IMR-90 (cell line): ENCODE measurements around the gene SPHK2. TPM values are rescaled to one million over a fixed set of nuclear protein-coding genes. Genes with fewer than 3 reads are reported as not detected.

Experiments
- ATAC-seq: fragments of 200-7000 bp; cut with Tn5 transposase; 2 replicates; pipeline ENCODE4 v1.9.1; 2020; ENCODE audit warnings: low read depth, mild to moderate bottlenecking, moderate library complexity
- BruUV-seq: library from RNA; stranded (reverse); fragments of 400-500 nt; replicated peaks from 2 replicates; lab custom pipeline; 2021; lab: Mats Ljungman, UMichigan
- CTCF ChIA-PET: fragments of 300-600 bp; formaldehyde crosslinking; extraction: SDS; loops from one replicate; lab custom pipeline; 2021; ENCODE audit warnings: antibody characterized with exemption; lab: Yijun Ruan, JAX
- POLR2A ChIA-PET: fragments of 300-600 bp; sonication (Branson Sonifier 250); formaldehyde crosslinking; loops from one replicate; lab custom pipeline; 2022; ENCODE audit warnings: antibody characterized with exemption; ENCODE audit not compliant: unreplicated experiment; lab: Charles Lee
- DNase-seq: peaks from one replicate; pipeline ENCODE4 v3.0.0; 2013
- H2AFZ ChIP-seq: replicated peaks from 2 replicates; pipeline ENCODE3; 2013; ENCODE audit warnings: low read length, mild to moderate bottlenecking; ENCODE audit not compliant: poor library complexity
- H2AK5ac ChIP-seq: 2 replicates; pipeline ENCODE4 v1.6.1; 2013; ENCODE audit warnings: low read depth, low read length, inconsistent platforms
- H2AK9ac ChIP-seq: replicated peaks from 2 replicates; pipeline ENCODE3; 2013; ENCODE audit warnings: mild to moderate bottlenecking, low read depth, low read length, moderate library complexity; ENCODE audit not compliant: poor library complexity
- H2BK120ac ChIP-seq: 2 replicates; pipeline ENCODE4 v1.6.1; 2013; ENCODE audit warnings: low read depth, low read length, inconsistent platforms
- H2BK15ac ChIP-seq: 3 replicates; pipeline ENCODE4 v1.6.1; 2013; ENCODE audit warnings: low read depth, low read length, inconsistent platforms
- H2BK20ac ChIP-seq: 2 replicates; pipeline ENCODE4 v1.6.1; 2013; ENCODE audit warnings: low read depth, mild to moderate bottlenecking, inconsistent platforms, low read length, moderate library complexity
- H2BK5ac ChIP-seq: 2 replicates; pipeline ENCODE4 v1.6.1; 2013; ENCODE audit warnings: mild to moderate bottlenecking, low read depth, low read length, inconsistent platforms; ENCODE audit not compliant: poor library complexity, severe bottlenecking
- H3K14ac ChIP-seq: replicated peaks from 2 replicates; pipeline ENCODE4 v1.6.1; 2013; ENCODE audit warnings: low read depth, low read length, inconsistent platforms
- H3K18ac ChIP-seq: 2 replicates; pipeline ENCODE4 v1.6.1; 2013; ENCODE audit warnings: low read depth, low read length, control low read depth
- H3K23ac ChIP-seq: 2 replicates; pipeline ENCODE4 v1.6.1; 2013; ENCODE audit warnings: low read depth, low read length, inconsistent platforms
- H3K27ac ChIP-seq: 2 replicates; pipeline ENCODE4 v1.5.1; 2013; ENCODE audit warnings: mild to moderate bottlenecking, control low read depth, low read length; ENCODE audit not compliant: insufficient read depth
- H3K27me3 ChIP-seq: 2 replicates; pipeline ENCODE4 v1.6.1; 2013; ENCODE audit warnings: low read length; ENCODE audit not compliant: control insufficient read depth, insufficient read depth
- H3K36me3 ChIP-seq: 2 replicates; pipeline ENCODE4 v1.6.1; 2013; ENCODE audit warnings: low read length, mixed read lengths; ENCODE audit not compliant: control insufficient read depth, insufficient read depth
- H3K4ac ChIP-seq: 2 replicates; pipeline ENCODE4 v1.6.1; 2013; ENCODE audit warnings: low read depth, low read length, inconsistent platforms
- H3K4me1 ChIP-seq: 2 replicates; pipeline ENCODE4 v1.6.1; 2013; ENCODE audit warnings: low read length, mixed read lengths; ENCODE audit not compliant: control insufficient read depth, insufficient read depth
- H3K4me2 ChIP-seq: 2 replicates; pipeline ENCODE4 v1.6.1; 2013; ENCODE audit warnings: low read depth, mild to moderate bottlenecking, control low read depth, low read length, moderate library complexity
- H3K4me3 ChIP-seq: 2 replicates; pipeline ENCODE4 v1.5.1; 2013; ENCODE audit warnings: low read depth, mild to moderate bottlenecking, control low read depth, low read length, moderate library complexity; ENCODE audit not compliant: insufficient read depth
- H3K56ac ChIP-seq: 2 replicates; pipeline ENCODE4 v1.6.1; 2013; ENCODE audit warnings: low read length, inconsistent platforms; ENCODE audit not compliant: insufficient read depth; ENCODE audit errors: extremely low read depth
- H3K79me1 ChIP-seq, 2 experiments: 2 replicates each; pipeline ENCODE4 v1.6.1; 2013; ENCODE audit warnings: low read length in 2 of 2, inconsistent platforms in 1 of 2, low read depth in 1 of 2
- H3K9ac ChIP-seq: 2 replicates; pipeline ENCODE4 v1.6.1; 2013; ENCODE audit warnings: low read depth, low read length, control low read depth
- H3K9me1 ChIP-seq: 2 replicates; pipeline ENCODE4 v1.6.1; 2013; ENCODE audit warnings: low read length, inconsistent platforms; ENCODE audit not compliant: insufficient read depth
- H3K9me3 ChIP-seq: 2 replicates; pipeline ENCODE4 v1.6.1; 2013; ENCODE audit warnings: low read length; ENCODE audit not compliant: control insufficient read depth, insufficient read depth
- H4K20me1 ChIP-seq: 2 replicates; pipeline ENCODE4 v1.6.1; 2013; ENCODE audit warnings: low read length, inconsistent platforms; ENCODE audit not compliant: insufficient read depth
- H4K5ac ChIP-seq: 2 replicates; pipeline ENCODE4 v1.6.1; 2013; ENCODE audit warnings: mild to moderate bottlenecking, low read depth, low read length, control low read depth
- H4K8ac ChIP-seq, 2 experiments: 2 replicates each; pipeline ENCODE4 v1.6.1; 2013; ENCODE audit warnings: low read depth in 2 of 2, low read length in 2 of 2, control low read depth in 1 of 2, inconsistent platforms in 1 of 2
- H4K91ac ChIP-seq: 2 replicates; pipeline ENCODE4 v1.6.1; 2013; ENCODE audit warnings: low read depth, low read length, inconsistent platforms; ENCODE audit not compliant: insufficient read depth
- BHLHE40 ChIP-seq: fragments of 150-350 bp; IDR thresholded peaks from 2 replicates; pipeline ENCODE4 v1.6.1; 2016; ENCODE audit warnings: mild to moderate bottlenecking, low read depth, low read length
- CHD1 ChIP-seq: IDR thresholded peaks from 2 replicates; pipeline ENCODE4 v1.6.1; 2012; ENCODE audit warnings: low read depth, low read length, improper control_type of control experiment
- CTCF ChIP-seq: conservative IDR thresholded peaks from 2 replicates; pipeline ENCODE4 v1.5.1; 2012; ENCODE audit warnings: mild to moderate bottlenecking, low read depth, low read length, improper control_type of control experiment
- ELK1 ChIP-seq: fragments of 150-350 bp; IDR thresholded peaks from 2 replicates; pipeline ENCODE4 v1.6.1; 2016; ENCODE audit warnings: low read depth, mild to moderate bottlenecking, low read length, moderate library complexity, borderline replicate concordance
- FOS ChIP-seq: fragments of 150-350 bp; IDR thresholded peaks from 2 replicates; pipeline ENCODE4 v1.6.1; 2016; ENCODE audit warnings: low read depth, low read length
- MAFK ChIP-seq: IDR thresholded peaks from 2 replicates; pipeline ENCODE4 v1.6.1; 2012; ENCODE audit warnings: low read depth, low read length, improper control_type of control experiment
- MAZ ChIP-seq: IDR thresholded peaks from 2 replicates; pipeline ENCODE4 v1.6.1; 2012; ENCODE audit warnings: low read depth, mild to moderate bottlenecking, low read length, improper control_type of control experiment, moderate library complexity, borderline replicate concordance
- MXI1 ChIP-seq: IDR thresholded peaks from 2 replicates; pipeline ENCODE4 v1.6.1; 2012; ENCODE audit warnings: low read depth, mild to moderate bottlenecking, low read length, moderate library complexity, borderline replicate concordance
- NFE2L2 ChIP-seq: fragments of 150-350 bp; IDR thresholded peaks from 2 replicates; pipeline ENCODE4 v1.6.1; 2016; ENCODE audit warnings: low read depth, mild to moderate bottlenecking, low read length
- RAD21 ChIP-seq: IDR thresholded peaks from 2 replicates; pipeline ENCODE4 v1.6.1; 2012; ENCODE audit warnings: low read length, improper control_type of control experiment
- SMC3 ChIP-seq: fragments of 150-350 bp; IDR thresholded peaks from 2 replicates; pipeline ENCODE4 v1.6.1; 2016; ENCODE audit warnings: low read depth, mild to moderate bottlenecking, antibody characterized with exemption, low read length, moderate library complexity
- USF2 ChIP-seq: fragments of 150-350 bp; IDR thresholded peaks from 2 replicates; pipeline ENCODE4 v1.6.1; 2017; ENCODE audit warnings: mild to moderate bottlenecking, antibody characterized with exemption, low read length, low read depth
- WGBS, 2 experiments: methylation state at CpG; one replicate each; pipeline versions ENCODE4 v1.1.5 to v1.1.7; 2013; ENCODE audit warnings: missing lambda C conversion rate in 2 of 2; ENCODE audit not compliant: insufficient read length in 1 of 2; ENCODE audit errors: extremely low coverage in 2 of 2; 5-methylcytosine and 5-hydroxymethylcytosine counted together
- dilution Hi-C: fragments of 300-500 bp; cut with HindIII; formaldehyde crosslinking; loops from one replicate; pipeline ENCODE4 v1.14.3; 2018; ENCODE audit warnings: low sequenced_read_pairs; ENCODE audit not compliant: unreplicated experiment
- in situ Hi-C: fragments of 300-500 bp; cut with MboI; formaldehyde crosslinking; loops from 3 replicates; pipeline ENCODE4 v1.14.3; 2019; ENCODE audit warnings: low sequenced_read_pairs, inconsistent platforms, mixed read lengths
- intact Hi-C: fragments of 100-400 bp; cut with micrococcal nuclease; formaldehyde crosslinking; loops from 2 replicates; pipeline ENCODE4 v1.10.0; 2022
- polyA plus RNA-seq, 3 experiments: library from polyadenylated mRNA; depleted of rRNA; stranded (reverse); fragments of >200 nt; gene quantifications; 2 replicates each; pipeline ENCODE4 v1.2.3, GENCODE V29; 2012; ENCODE audit warnings: low replicate concordance in 1 of 3
- total RNA-seq: library from RNA; depleted of rRNA; stranded (reverse); fragments of >200 nt; gene quantifications from 2 replicates; pipeline ENCODE4 v1.2.3, GENCODE V29; 2012

Gene SPHK2
- total and polyA plus RNA-seq, 2 of the 4 experiments (the other 2 are of a cell fraction), result 1.6 to 9.9 TPM

- no peak overlapping the region for H4K91ac ChIP-seq
- no peaks in the 10 kb centered on the region for H3K36me3 ChIP-seq
- H3K9me1 ChIP-seq, result no peaks in the 10 kb centered on the region
- 50% methylated on average over 2 of the region's 14 CpGs; no CpG with 5 or more reads in 1 of the 2 experiments for WGBS, 2 experiments
- no peak for DNase-seq
- H2BK15ac ChIP-seq, result no peak overlapping the region
- no peak overlapping the region for H2AFZ ChIP-seq
- no peak overlapping the region for H2BK20ac ChIP-seq
- no peaks in the 10 kb centered on the region for H3K9me3 ChIP-seq
- CTCF ChIA-PET, result no interaction called here
- no peak overlapping the region for H3K18ac ChIP-seq
- H3K4me1 ChIP-seq, result no peaks in the 10 kb centered on the region
- no peaks in the 10 kb centered on the region for H3K79me1 ChIP-seq
- no peak overlapping the region for H2BK120ac ChIP-seq
- in situ Hi-C loops (no loop called here), intact Hi-C loops (no loop called here), dilution Hi-C loops (no loop called here)
- no peak for TF ChIP-seq NFE2L2
- no peak for TF ChIP-seq FOS
- no peak for TF ChIP-seq SMC3
- no peak for TF ChIP-seq CHD1
- no peak for TF ChIP-seq CTCF
- no peak for TF ChIP-seq USF2
- no peak for TF ChIP-seq RAD21
- no peak for TF ChIP-seq MAFK
- no peak for TF ChIP-seq MAZ
- no peak for TF ChIP-seq ELK1
- TF ChIP-seq BHLHE40, result no peak
- TF ChIP-seq MXI1, result no peak
- H3K14ac ChIP-seq, result no peak overlapping the region
- no peak overlapping the region for H3K56ac ChIP-seq
- no peak overlapping the region for H3K4me3 ChIP-seq
- no peak overlapping the region for H2BK5ac ChIP-seq
- no peak overlapping the region for H3K9ac ChIP-seq
- no TSS peak for BruUV-seq
- no peak overlapping the region for H3K27ac ChIP-seq
- H3K4ac ChIP-seq, result no peak overlapping the region
- POLR2A ChIA-PET, result no interaction called here
- no peaks in the 10 kb centered on the region for H4K20me1 ChIP-seq
- H2AK9ac ChIP-seq, result no peak overlapping the region
- H4K8ac ChIP-seq, result no peak overlapping the region
- no peak overlapping the region for H4K5ac ChIP-seq
- H3K4me2 ChIP-seq, result no peak overlapping the region
- no peak overlapping the region for H2AK5ac ChIP-seq
- no peak overlapping the region for H3K23ac ChIP-seq
- H3K27me3 ChIP-seq, result peaks cover 2% of the 10 kb centered on the region
- ATAC-seq, result no peak
Observed at GRCh38 chr19:48664476-48664875, 45.2 kb downstream of the SPHK2 start.
